ENCODE measurements around the gene RAB40C.

GRCh38 chr16:596736-597060 is 6.8 kb downstream of the RAB40C start:
- TF ChIP-seq POLR2A (IDR thresholded peaks at IDR 0.05), result no peak
- TF ChIP-seq, protein P1, sequence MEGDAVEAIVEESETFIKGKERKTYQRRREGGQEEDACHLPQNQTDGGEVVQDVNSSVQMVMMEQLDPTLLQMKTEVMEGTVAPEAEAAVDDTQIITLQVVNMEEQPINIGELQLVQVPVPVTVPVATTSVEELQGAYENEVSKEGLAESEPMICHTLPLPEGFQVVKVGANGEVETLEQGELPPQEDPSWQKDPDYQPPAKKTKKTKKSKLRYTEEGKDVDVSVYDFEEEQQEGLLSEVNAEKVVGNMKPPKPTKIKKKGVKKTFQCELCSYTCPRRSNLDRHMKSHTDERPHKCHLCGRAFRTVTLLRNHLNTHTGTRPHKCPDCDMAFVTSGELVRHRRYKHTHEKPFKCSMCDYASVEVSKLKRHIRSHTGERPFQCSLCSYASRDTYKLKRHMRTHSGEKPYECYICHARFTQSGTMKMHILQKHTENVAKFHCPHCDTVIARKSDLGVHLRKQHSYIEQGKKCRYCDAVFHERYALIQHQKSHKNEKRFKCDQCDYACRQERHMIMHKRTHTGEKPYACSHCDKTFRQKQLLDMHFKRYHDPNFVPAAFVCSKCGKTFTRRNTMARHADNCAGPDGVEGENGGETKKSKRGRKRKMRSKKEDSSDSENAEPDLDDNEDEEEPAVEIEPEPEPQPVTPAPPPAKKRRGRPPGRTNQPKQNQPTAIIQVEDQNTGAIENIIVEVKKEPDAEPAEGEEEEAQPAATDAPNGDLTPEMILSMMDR (IDR thresholded peaks at IDR 0.05), result no peak
